Dermis microvascular lymphatic vessel endothelial cell (primary cell): Measurements from ENCODE around the gene SERHL2. TPM values are rescaled to one million over a fixed set of nuclear protein-coding genes. Genes with fewer than 3 reads are reported as not detected.

Experiments used
- total RNA-seq: library from RNA; depleted of rRNA; stranded (reverse); fragments of >200 nt; gene quantifications from 2 replicates; pipeline ENCODE4 v1.2.1, GENCODE V29; 2014

SERHL2 gene
- total RNA-seq, 1 donor from 2014 or later = 2.6 TPM

Other genes with a start within 250 kb of the SERHL2 start
- under 0.01 TPM in 1 of 2 replicates, not detected in the other for gene NFAM1, start 121.6 kb upstream of the SERHL2 start, total RNA-seq
- gene RRP7A, start 34.2 kb upstream of the SERHL2 start, total RNA-seq = 25.3 and 30.7 TPM in 2 replicates
- gene POLDIP3, start 60.9 kb downstream of the SERHL2 start, total RNA-seq = 23.0 and 27.2 TPM in 2 replicates
- gene ATP5MGL, start 86.6 kb downstream of the SERHL2 start, total RNA-seq = 0.25 and 0.39 TPM in 2 replicates
- gene CYB5R3, start 95.4 kb downstream of the SERHL2 start, total RNA-seq = 105 and 190 TPM in 2 replicates
- 43.8 and 70.8 TPM in 2 replicates for gene A4GALT, start 166.9 kb downstream of the SERHL2 start, total RNA-seq